Endodermal cell (in vitro differentiated cells): Measurements from ENCODE around the gene GOLPH3. TPM values are rescaled to one million over a fixed set of nuclear protein-coding genes. Genes with fewer than 3 reads are reported as not detected.

ENCODE experiments used
- DNase-seq: peaks from one replicate; pipeline ENCODE4 v3.0.0-alpha.2; 2017
- H3K27ac ChIP-seq: 2 replicates; pipeline ENCODE4 v1.5.1; 2013; ENCODE audit warnings: mild to moderate bottlenecking, low read depth, low read length, moderate library complexity
- H3K27me3 ChIP-seq: 2 replicates; pipeline ENCODE4 v1.6.1; 2013; ENCODE audit warnings: mild to moderate bottlenecking, low read length, moderate library complexity; ENCODE audit not compliant: insufficient read depth, control insufficient read depth, poor library complexity, severe bottlenecking
- H3K36me3 ChIP-seq: 2 replicates; pipeline ENCODE4 v1.7.0; 2013; ENCODE audit warnings: mild to moderate bottlenecking, low read length, moderate library complexity; ENCODE audit not compliant: control insufficient read depth, insufficient read depth
- H3K4me1 ChIP-seq: one replicate; pipeline ENCODE4 v1.7.0; 2013; ENCODE audit warnings: low read length; ENCODE audit not compliant: control insufficient read depth, insufficient read depth
- H3K4me3 ChIP-seq: 2 replicates; pipeline ENCODE4 v1.5.1; 2013; ENCODE audit warnings: mild to moderate bottlenecking, low read length, moderate library complexity
- H3K9ac ChIP-seq: 2 replicates; pipeline ENCODE4 v1.6.1; 2013; ENCODE audit warnings: mild to moderate bottlenecking, low read length, moderate library complexity; ENCODE audit not compliant: poor library complexity, severe bottlenecking; ENCODE audit errors: extremely low read depth
- H3K9me3 ChIP-seq: 2 replicates; pipeline ENCODE4 v1.6.1; 2013; ENCODE audit warnings: mild to moderate bottlenecking, low read length, moderate library complexity; ENCODE audit not compliant: control insufficient read depth
- H3K27ac Mint-ChIP-seq: 2 replicates; pipeline ENCODE4 v1.8.0; 2020; ENCODE audit warnings: mixed read lengths
- H3K27me3 Mint-ChIP-seq: 2 replicates; pipeline ENCODE4 v1.8.0; 2021; ENCODE audit warnings: mild to moderate bottlenecking, mixed read lengths; ENCODE audit not compliant: insufficient read depth
- H3K36me3 Mint-ChIP-seq: 2 replicates; pipeline ENCODE4 v1.8.0; 2020; ENCODE audit warnings: low read depth, mixed read lengths
- H3K4me1 Mint-ChIP-seq: 2 replicates; pipeline ENCODE4 v1.8.0; 2020; ENCODE audit warnings: mixed read lengths
- H3K4me3 Mint-ChIP-seq: 2 replicates; pipeline ENCODE4 v1.8.0; 2020; ENCODE audit warnings: mild to moderate bottlenecking, moderate library complexity, mixed read lengths
- H3K9me3 Mint-ChIP-seq: 2 replicates; pipeline ENCODE4 v1.8.0; 2020; ENCODE audit warnings: mild to moderate bottlenecking, mixed read lengths
- WGBS, 2 experiments: methylation state at CpG; one replicate each; pipeline versions ENCODE4 v1.1.5 to v1.1.7; 2013; ENCODE audit warnings: missing lambda C conversion rate in 2 of 2, mixed read lengths in 1 of 2; ENCODE audit not compliant: insufficient coverage in 1 of 2, insufficient read length in 1 of 2; 5-methylcytosine and 5-hydroxymethylcytosine counted together
- total RNA-seq, 2 donors: library from RNA; stranded (reverse); fragmentation: NEBNext Ultra II Directional in 1 of 2; extraction: Animal tissue kit (Norgen Biotek cat#: 25700) in 1 of 2; gene quantifications; 2 replicates in 1 of 2; 3 replicates in 1 of 2; pipeline ENCODE4 v1.2.1, GENCODE V29; 2021
- TF ChIP-seq, protein P1 (sequence below): fragments of 200-600 bp; sonication (generic); conservative IDR thresholded peaks from 2 replicates; pipeline ENCODE4 v1.5.0; 2021; ENCODE audit warnings: antibody characterized with exemption, mild to moderate bottlenecking

GOLPH3 gene
- total RNA-seq, 2 donors from 2014 or later = 89.4 to 90.7 TPM

DNA sequence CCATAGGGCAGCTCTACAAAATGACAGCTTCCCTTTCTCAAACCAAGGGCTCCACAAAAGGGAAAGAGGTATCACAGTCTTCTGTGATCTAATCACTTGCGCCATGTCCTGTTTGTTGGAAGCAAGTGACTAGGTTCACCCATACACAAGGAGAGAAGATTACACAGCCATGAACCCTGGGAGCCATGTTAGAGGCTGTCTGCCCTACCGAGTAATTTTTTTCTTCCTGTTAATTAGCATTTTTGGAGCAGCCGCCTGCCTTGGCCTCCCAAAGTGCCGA lies 33.2 kb upstream of the GOLPH3 start:
- H3K9ac ChIP-seq = no peak overlapping the region
- 94 to 100% methylated on average over 1 to 4 of the region's 4 CpGs for WGBS, 2 experiments

DNA sequence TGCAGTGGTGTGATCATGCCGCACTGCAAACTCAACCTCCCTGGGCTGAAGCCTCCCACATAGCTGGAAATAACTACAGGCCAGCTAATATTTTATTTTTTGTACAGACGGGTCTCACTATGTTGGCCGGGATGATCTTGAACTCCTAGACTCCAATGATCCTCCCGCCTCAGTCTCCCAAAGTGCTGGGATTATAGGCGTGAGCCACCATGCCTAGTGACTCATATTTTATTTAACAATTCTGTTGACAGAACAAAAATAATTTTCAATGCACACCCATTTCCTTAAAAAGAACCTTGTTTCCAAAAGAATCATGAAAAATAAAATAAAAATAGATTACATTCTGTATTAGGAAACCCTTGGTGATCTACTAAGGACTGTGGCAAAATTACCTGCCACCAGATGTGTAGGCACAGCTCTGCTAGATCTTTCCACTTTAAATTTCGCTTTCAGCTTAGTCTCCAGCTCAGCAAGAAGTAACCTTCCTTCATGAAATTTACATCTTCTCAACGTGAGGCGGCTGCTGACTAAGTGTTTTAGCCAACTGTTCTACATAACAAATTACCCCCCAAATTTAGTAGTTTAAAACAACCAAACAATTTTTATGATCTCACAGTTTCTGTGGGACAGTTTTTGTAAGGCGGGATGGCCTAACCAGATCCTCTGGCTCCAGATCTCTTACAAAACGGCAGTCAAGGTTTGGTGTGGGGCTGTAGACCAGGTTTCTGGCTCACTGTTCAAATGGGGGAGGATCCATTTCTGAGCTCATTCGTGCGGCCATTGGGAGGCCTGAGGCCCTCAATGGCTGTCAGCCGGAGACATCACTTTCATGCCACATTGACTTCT lies 32.6 kb upstream of the GOLPH3 start:
- DNase-seq = no peak
- H3K4me1 Mint-ChIP-seq = no peaks in the 10 kb centered on the region
- H3K4me3 Mint-ChIP-seq = no peak overlapping the region
- H3K4me3 ChIP-seq = no peak overlapping the region
- H3K4me1 ChIP-seq = no peaks in the 10 kb centered on the region
- H3K36me3 Mint-ChIP-seq = no peaks in the 10 kb centered on the region
- H3K27ac Mint-ChIP-seq = no peak overlapping the region
- no peaks in the 10 kb centered on the region for H3K27me3 Mint-ChIP-seq
- no peak overlapping the region for H3K9ac ChIP-seq
- 86 to 89% methylated on average over 8 to 13 of the region's 13 CpGs for WGBS, 2 experiments
- H3K27me3 ChIP-seq = no peaks in the 10 kb centered on the region
- peaks cover 6% of the 10 kb centered on the region for H3K9me3 ChIP-seq
- no peaks in the 10 kb centered on the region for H3K36me3 ChIP-seq
- no peak overlapping the region for H3K27ac ChIP-seq
- H3K9me3 Mint-ChIP-seq = peaks cover 21% of the 10 kb centered on the region
- TF ChIP-seq, protein P1, sequence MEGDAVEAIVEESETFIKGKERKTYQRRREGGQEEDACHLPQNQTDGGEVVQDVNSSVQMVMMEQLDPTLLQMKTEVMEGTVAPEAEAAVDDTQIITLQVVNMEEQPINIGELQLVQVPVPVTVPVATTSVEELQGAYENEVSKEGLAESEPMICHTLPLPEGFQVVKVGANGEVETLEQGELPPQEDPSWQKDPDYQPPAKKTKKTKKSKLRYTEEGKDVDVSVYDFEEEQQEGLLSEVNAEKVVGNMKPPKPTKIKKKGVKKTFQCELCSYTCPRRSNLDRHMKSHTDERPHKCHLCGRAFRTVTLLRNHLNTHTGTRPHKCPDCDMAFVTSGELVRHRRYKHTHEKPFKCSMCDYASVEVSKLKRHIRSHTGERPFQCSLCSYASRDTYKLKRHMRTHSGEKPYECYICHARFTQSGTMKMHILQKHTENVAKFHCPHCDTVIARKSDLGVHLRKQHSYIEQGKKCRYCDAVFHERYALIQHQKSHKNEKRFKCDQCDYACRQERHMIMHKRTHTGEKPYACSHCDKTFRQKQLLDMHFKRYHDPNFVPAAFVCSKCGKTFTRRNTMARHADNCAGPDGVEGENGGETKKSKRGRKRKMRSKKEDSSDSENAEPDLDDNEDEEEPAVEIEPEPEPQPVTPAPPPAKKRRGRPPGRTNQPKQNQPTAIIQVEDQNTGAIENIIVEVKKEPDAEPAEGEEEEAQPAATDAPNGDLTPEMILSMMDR = no peak

More for the DNA sequence above, 33.2 kb upstream of the GOLPH3 start:
- Histone ChIP-seq H3K27me3 (no peaks in the 10 kb centered on the region), H3K4me1 (no peaks in the 10 kb centered on the region), H3K36me3 (no peaks in the 10 kb centered on the region), H3K4me3 (no peak overlapping the region), H3K9me3 (peaks cover 6% of the 10 kb centered on the region), H3K27ac (no peak overlapping the region)
- no peaks in the 10 kb centered on the region for H3K36me3 Mint-ChIP-seq
- no peak overlapping the region for H3K27ac Mint-ChIP-seq
- no peak for DNase-seq
- H3K4me1 Mint-ChIP-seq = no peaks in the 10 kb centered on the region
- no peak overlapping the region for H3K4me3 Mint-ChIP-seq
- no peaks in the 10 kb centered on the region for H3K27me3 Mint-ChIP-seq
- peaks cover 21% of the 10 kb centered on the region for H3K9me3 Mint-ChIP-seq
- TF ChIP-seq, protein P1 = no peak

DNA sequence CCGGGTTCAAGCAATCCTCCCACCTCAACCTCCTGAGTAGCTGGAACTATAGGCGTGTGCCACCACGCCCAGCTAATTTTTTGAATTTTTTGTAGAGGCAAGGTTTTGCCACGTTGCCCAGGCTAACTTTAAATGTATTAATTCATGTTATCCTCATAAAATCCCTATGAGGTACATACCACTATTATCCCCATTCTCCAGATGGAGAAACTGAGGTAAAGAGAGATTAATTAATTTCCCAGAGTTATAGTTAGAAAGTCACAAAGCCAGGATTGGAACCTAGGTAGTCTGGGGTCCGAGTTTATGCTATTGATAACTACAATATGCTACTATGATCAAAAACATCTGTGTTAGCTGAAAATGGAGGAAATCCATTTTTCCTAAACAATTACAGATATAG lies 31.9 kb upstream of the GOLPH3 start:
- Mint-ChIP-seq H3K9me3 (peaks cover 21% of the 10 kb centered on the region), H3K27me3 (no peaks in the 10 kb centered on the region), H3K36me3 (no peaks in the 10 kb centered on the region), H3K4me3 (no peak overlapping the region), H3K27ac (no peak overlapping the region), H3K4me1 (no peaks in the 10 kb centered on the region)
- H3K4me1 ChIP-seq = no peaks in the 10 kb centered on the region
- TF ChIP-seq, protein P1 = no peak
- no peak overlapping the region for H3K27ac ChIP-seq
- H3K27me3 ChIP-seq = no peaks in the 10 kb centered on the region
- no peak overlapping the region for H3K9ac ChIP-seq
- no peak overlapping the region for H3K4me3 ChIP-seq
- peaks cover 6% of the 10 kb centered on the region for H3K9me3 ChIP-seq
- WGBS, 2 experiments = 80 to 93% methylated on average over 1 to 5 of the region's 5 CpGs
- no peak for DNase-seq
- H3K36me3 ChIP-seq = no peaks in the 10 kb centered on the region
